Measurements from ENCODE around the gene ZNF235. TPM values are rescaled to one million over a fixed set of nuclear protein-coding genes. Genes with fewer than 3 reads are reported as not detected.

ZNF235 gene
- total and polyA plus RNA-seq, 2 of the 8 experiments (the other 6 are each of a cell fraction or from before 2014, with no cell fraction given): 2.0 to 5.3 TPM

GRCh38 chr19:44258835-44259413, 45.9 kb downstream of the ZNF235 start:
- H3K23me2 ChIP-seq (ENCODE audit: low read depth, low read length): peaks cover 8% of the 10 kb centered on the region
- H3K9me3 ChIP-seq (ENCODE audit: insufficient read depth in 2 of 2, low read depth in 1 of 2, low read length in 1 of 2): peaks cover 21% of the 10 kb centered on the region in 2 experiments
- no peak overlapping the region for H3K23ac ChIP-seq (ENCODE audit: insufficient read length)
- H3K4ac ChIP-seq (replicated peaks; ENCODE audit: insufficient read length, low read depth, low read length): no peak overlapping the region
- H3K27ac ChIP-seq (ENCODE audit: low read depth, low read length): no peak overlapping the region
- TF ChIP-seq TAF1 (IDR thresholded peaks at IDR 0.05; ENCODE audit: low read depth, low read length) (no peak), EGR1 (IDR thresholded peaks at IDR 0.05; ENCODE audit: borderline replicate concordance, low read depth, low read length) (no peak), CHD1 (IDR thresholded peaks at IDR 0.05; ENCODE audit: low read depth, low read length) (no peak), HDAC6 (IDR thresholded peaks at IDR 0.05; ENCODE audit: low read depth, low read length) (no peak), SAP30 (IDR thresholded peaks at IDR 0.05; ENCODE audit: insufficient read depth, insufficient replicate concordance, low read length) (no peak), CBX8 (IDR thresholded peaks at IDR 0.05; ENCODE audit: borderline replicate concordance, low read depth, low read length) (no peak), CEBPB (IDR thresholded peaks at IDR 0.05; ENCODE audit: low read depth, low read length) (no peak)
- no peak overlapping the region for H2BK5ac ChIP-seq (ENCODE audit: low read depth, low read length)
- H2BK20ac ChIP-seq (ENCODE audit: low read length): no peak overlapping the region
- H3K4me2 ChIP-seq (ENCODE audit: insufficient read depth in 1 of 2, low read depth in 2 of 2, low read length in 2 of 2): peak overlapping the region in 1 of 2 experiments; percentile 88; a peak in 1 of 4 replicates
- no peak overlapping the region for H4K91ac ChIP-seq (replicated peaks; ENCODE audit: insufficient read length, low read length)
- no peak overlapping the region for H4K5ac ChIP-seq (ENCODE audit: insufficient read length, low read depth, low read length)
- H3K9ac ChIP-seq (replicated peaks in 1 of 4; ENCODE audit: extremely low read depth in 1 of 4, low read depth in 3 of 4, low read length in 3 of 4): no peak overlapping the region
- 86% methylated on average over 2 of the region's 2 CpGs; no CpG with 5 or more reads in 1 of the 2 experiments for WGBS, 2 experiments (ENCODE audit: extremely low coverage in 1 of 2, insufficient coverage in 1 of 2, insufficient read length in 1 of 2, insufficient replicate concordance in 2 of 2, low coverage in 1 of 2, low lambda C conversion rate in 2 of 2, missing lambda C conversion rate in 1 of 2)
- no peak for FAIRE-seq
- H3K27me3 ChIP-seq (replicated peaks in 1 of 4; ENCODE audit: control insufficient read depth in 3 of 4, extremely low read depth in 1 of 4, insufficient read depth in 3 of 4, low read length in 3 of 4): no peaks in the 10 kb centered on the region
- H3K79me1 ChIP-seq (ENCODE audit: low read depth, low read length): no peaks in the 10 kb centered on the region
- no peak overlapping the region for H3K14ac ChIP-seq (ENCODE audit: insufficient read length)
- H2BK15ac ChIP-seq (ENCODE audit: low read length): no peak overlapping the region
- H2BK12ac ChIP-seq (ENCODE audit: low read depth, low read length): no peak overlapping the region
- H3K18ac ChIP-seq (ENCODE audit: extremely low read depth, low read length): no peak overlapping the region
- POLR2A ChIA-PET (ENCODE audit: partially characterized antibody): interaction anchor here (1.4 to 1.8 kb wide), 2 partner anchors 17 to 47 kb away, joined by 4 read pairs; partner anchors contain the start of gene ZNF227
- H3K79me2 ChIP-seq (ENCODE audit: control insufficient read depth in 1 of 2, insufficient read depth in 2 of 2, low read length in 2 of 2): no peaks in the 10 kb centered on the region
- H4K20me1 ChIP-seq (replicated peaks in 1 of 2; ENCODE audit: control insufficient read depth in 1 of 2, insufficient read depth in 2 of 2, low read length in 2 of 2): peaks cover 0 to 1% of the 10 kb centered on the region in 2 experiments
- CTCF ChIA-PET (ENCODE audit: partially characterized antibody): no interaction called here
- no peaks in the 10 kb centered on the region for H3K36me3 ChIP-seq (ENCODE audit: control insufficient read depth in 2 of 4, insufficient read depth in 4 of 4, low read length in 3 of 4)
- no peak overlapping the region for H3K56ac ChIP-seq (replicated peaks; ENCODE audit: insufficient read length, low read depth, low read length)
- no peak overlapping the region for H2BK120ac ChIP-seq (replicated peaks; ENCODE audit: low read depth, low read length)
- H3K4me1 ChIP-seq (replicated peaks in 1 of 4; ENCODE audit: control insufficient read depth in 3 of 4, insufficient read depth in 4 of 4, low read length in 3 of 4): peaks cover 0 to 3% (median under 1%) of the 10 kb centered on the region in 4 experiments; a peak in 1 of 7 replicates
- DNase-seq (ENCODE audit: low read depth in 1 of 2, low spot score in 2 of 2): no peak
- no peak overlapping the region for H4K8ac ChIP-seq (ENCODE audit: extremely low read depth, insufficient read depth, low read length)
- no peak overlapping the region for H2AK5ac ChIP-seq (ENCODE audit: low read depth, low read length)
- H2AFZ ChIP-seq (ENCODE audit: low read length): no peak overlapping the region
- peak overlapping the region in 1 of 4 experiments; percentile 83; a peak in 1 of 8 replicates for H3K4me3 ChIP-seq (ENCODE audit: extremely low read depth in 1 of 4, insufficient read depth in 2 of 4, low read depth in 3 of 4, low read length in 4 of 4)
